ENCODE data around the gene CHADL.

- no peak for TF ChIP-seq POLR2A (IDR thresholded peaks at IDR 0.05)
- TF ChIP-seq, protein P1, sequence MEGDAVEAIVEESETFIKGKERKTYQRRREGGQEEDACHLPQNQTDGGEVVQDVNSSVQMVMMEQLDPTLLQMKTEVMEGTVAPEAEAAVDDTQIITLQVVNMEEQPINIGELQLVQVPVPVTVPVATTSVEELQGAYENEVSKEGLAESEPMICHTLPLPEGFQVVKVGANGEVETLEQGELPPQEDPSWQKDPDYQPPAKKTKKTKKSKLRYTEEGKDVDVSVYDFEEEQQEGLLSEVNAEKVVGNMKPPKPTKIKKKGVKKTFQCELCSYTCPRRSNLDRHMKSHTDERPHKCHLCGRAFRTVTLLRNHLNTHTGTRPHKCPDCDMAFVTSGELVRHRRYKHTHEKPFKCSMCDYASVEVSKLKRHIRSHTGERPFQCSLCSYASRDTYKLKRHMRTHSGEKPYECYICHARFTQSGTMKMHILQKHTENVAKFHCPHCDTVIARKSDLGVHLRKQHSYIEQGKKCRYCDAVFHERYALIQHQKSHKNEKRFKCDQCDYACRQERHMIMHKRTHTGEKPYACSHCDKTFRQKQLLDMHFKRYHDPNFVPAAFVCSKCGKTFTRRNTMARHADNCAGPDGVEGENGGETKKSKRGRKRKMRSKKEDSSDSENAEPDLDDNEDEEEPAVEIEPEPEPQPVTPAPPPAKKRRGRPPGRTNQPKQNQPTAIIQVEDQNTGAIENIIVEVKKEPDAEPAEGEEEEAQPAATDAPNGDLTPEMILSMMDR (IDR thresholded peaks at IDR 0.05): no peak
Observed at GRCh38 chr22:41237036-41237706, 3.6 kb downstream of the CHADL start.
